ENCODE data around the gene MATR3. TPM values are rescaled to one million over a fixed set of nuclear protein-coding genes. Genes with fewer than 3 reads are reported as not detected.
"Not testable (repeated sequence)": the region's sequence is repeated elsewhere in the genome, so short reads cannot be mapped to it uniquely, and the experiment has no call there.

The MATR3 gene
- total RNA-seq, 1 donor from 2014 or later, result 232 TPM

DNA sequence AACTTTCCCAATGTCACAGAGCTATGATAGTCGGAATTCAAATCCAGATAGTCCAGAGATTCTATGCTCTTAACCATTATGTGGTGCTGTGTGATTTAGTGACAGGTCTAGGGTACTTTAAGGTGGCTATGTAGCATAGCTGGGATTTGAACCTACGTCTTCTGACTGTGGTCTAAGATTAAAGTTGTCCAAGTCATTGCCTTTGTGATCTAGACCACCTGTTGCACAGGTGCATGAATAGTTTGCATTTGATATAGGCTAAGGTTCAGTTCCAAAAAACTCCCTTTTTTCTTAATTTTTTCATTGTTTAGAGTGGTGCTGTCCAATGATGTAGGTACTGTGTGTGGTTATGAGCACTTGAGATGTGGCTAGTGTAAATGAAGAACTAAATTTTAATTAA, 50.6 kb downstream of the MATR3 start:
- no peak for DNase-seq (ENCODE audit: low spot score)
- Mint-ChIP-seq H3K4me3 (peak overlapping the region; percentile 39), H3K4me1 (ENCODE audit: low read depth) (peaks cover 45% of the 10 kb centered on the region), H3K27me3 (ENCODE audit: insufficient read depth) (no peaks in the 10 kb centered on the region), H3K9me3 (no peaks in the 10 kb centered on the region), H3K36me3 (ENCODE audit: low read depth) (peaks cover 20% of the 10 kb centered on the region), H3K27ac (peak overlapping the region; percentile 31)
- intact Hi-C loops (cut with micrococcal nuclease), result loop anchor here (5.0 kb wide), 2 partner anchors 702 to 763 kb away; no protein-coding TSS in a partner anchor

DNA sequence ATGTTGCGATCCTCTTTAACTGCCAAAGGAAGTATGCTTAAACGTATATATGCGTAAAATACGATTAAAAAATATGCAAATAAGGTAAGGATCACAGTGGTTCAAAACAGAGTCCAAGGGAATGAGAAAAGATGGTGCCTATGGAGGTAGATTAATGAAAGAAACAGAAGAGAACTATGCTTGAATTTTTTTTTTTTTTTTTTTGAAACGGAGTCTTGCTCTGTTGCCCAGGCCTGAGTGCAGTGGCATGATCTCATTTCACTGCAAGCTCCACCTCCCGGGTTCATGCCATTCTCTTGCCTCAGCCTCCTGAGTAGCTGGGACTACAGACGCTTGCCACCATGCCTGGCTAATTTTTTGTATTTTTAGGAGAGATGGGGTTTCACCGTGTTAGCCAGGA, 51.9 kb downstream of the MATR3 start:
- Mint-ChIP-seq H3K4me1 (ENCODE audit: low read depth) (peaks cover 42% of the 10 kb centered on the region), H3K36me3 (ENCODE audit: low read depth) (peaks cover 20% of the 10 kb centered on the region)
- H3K9me3 Mint-ChIP-seq; H3K4me3 Mint-ChIP-seq; H3K27ac Mint-ChIP-seq; DNase-seq (ENCODE audit: low spot score); intact Hi-C loops (cut with micrococcal nuclease); H3K27me3 Mint-ChIP-seq (ENCODE audit: insufficient read depth): not testable (repeated sequence)

DNA sequence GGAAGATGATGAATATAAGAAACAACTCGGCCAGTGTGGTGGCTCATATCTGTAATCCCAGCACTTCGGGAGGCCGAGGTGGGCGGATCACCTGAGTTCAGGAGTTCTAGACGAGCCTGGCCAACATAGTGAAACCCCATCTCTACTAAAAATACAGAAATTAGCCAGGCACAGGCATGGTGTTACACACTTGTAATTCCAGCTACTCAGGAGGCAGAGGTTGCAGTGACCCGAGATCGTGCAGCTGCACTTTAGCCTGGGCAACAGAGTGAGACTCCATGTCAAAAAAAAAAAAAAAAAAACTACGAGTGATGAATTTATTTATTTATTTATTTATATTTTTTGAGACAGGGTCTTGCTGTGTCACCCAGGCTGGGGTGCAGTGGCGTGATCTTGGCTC, 54.3 kb downstream of the MATR3 start:
- DNase-seq (ENCODE audit: low spot score); intact Hi-C loops (cut with micrococcal nuclease); H3K9me3 Mint-ChIP-seq; H3K4me3 Mint-ChIP-seq; H3K27ac Mint-ChIP-seq; H3K27me3 Mint-ChIP-seq (ENCODE audit: insufficient read depth): not testable (repeated sequence)
- H3K4me1 Mint-ChIP-seq (ENCODE audit: low read depth), result peaks cover 23% of the 10 kb centered on the region
- H3K36me3 Mint-ChIP-seq (ENCODE audit: low read depth), result peaks cover 21% of the 10 kb centered on the region

DNA sequence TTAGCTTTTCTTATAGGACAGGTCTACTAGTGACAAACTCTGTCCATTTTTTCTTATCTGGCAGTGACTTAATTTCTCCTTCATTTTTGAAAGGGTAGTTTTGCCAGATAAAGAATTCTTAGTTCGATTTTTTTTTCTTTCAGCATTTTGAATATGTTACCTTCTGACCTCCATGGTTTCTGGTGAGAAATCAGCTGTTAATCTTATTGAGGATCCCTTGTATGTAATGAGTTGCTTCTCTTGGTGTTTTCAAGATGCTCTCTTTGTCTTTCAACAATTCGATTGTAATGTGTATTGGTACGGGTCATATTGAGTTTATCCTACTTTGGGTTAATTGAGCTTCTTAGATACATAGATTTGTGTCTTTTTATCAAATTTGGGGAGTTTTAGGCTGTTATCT, 60.6 kb downstream of the MATR3 start:
- peaks cover 13% of the 10 kb centered on the region for H3K36me3 Mint-ChIP-seq (ENCODE audit: low read depth)
- no peak overlapping the region for H3K4me3 Mint-ChIP-seq
- H3K4me1 Mint-ChIP-seq (ENCODE audit: low read depth), result no peaks in the 10 kb centered on the region
- DNase-seq (ENCODE audit: low spot score), result no peak
- H3K9me3 Mint-ChIP-seq, result peaks cover 7% of the 10 kb centered on the region
- intact Hi-C loops (cut with micrococcal nuclease), result no loop called here
- no peaks in the 10 kb centered on the region for H3K27me3 Mint-ChIP-seq (ENCODE audit: insufficient read depth)
- no peak overlapping the region for H3K27ac Mint-ChIP-seq

DNA sequence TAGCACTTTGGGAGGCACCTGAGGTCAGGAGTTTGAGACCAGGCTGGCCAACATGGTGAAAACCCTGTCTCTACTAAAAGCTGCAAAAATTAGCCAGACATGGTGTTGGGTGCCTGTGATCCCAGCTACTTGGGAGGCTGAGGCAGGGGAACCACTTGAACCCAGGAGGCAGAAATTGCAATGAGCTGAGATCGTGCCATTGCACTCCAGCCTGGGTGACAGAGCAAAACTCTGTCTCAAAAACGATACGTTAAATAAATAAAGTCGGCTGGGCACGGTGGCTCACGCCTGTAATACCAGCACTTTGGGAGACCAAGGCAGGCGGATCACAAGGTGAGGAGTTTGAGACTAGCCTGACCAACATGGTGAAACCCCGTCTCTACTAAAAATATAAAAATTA, 62.4 kb downstream of the MATR3 start:
- H3K27ac Mint-ChIP-seq; DNase-seq (ENCODE audit: low spot score); H3K4me3 Mint-ChIP-seq; H3K9me3 Mint-ChIP-seq; intact Hi-C loops (cut with micrococcal nuclease); H3K4me1 Mint-ChIP-seq (ENCODE audit: low read depth); H3K27me3 Mint-ChIP-seq (ENCODE audit: insufficient read depth): not testable (repeated sequence)
- H3K36me3 Mint-ChIP-seq (ENCODE audit: low read depth), result peaks cover 13% of the 10 kb centered on the region

DNA sequence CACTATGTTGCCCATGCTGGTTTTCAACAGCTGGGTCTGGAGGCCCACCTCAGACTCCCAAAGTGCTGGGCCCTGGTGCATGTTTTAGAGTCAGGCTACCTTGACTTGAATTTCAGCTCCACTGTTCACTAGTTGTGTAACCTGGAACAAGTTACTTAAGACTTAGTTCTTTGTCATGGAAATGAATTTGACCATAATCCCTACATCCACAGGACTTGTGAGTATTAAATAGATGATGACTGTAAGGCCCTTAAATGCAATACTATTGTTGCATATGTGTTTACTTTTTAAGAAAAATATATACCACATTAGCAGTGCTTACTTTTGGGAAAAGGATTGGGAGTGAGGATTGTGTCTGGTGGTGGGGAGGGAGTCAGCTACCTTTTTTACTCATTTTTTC, 64.5 kb downstream of the MATR3 start:
- Mint-ChIP-seq H3K36me3 (ENCODE audit: low read depth) (peaks cover 11% of the 10 kb centered on the region), H3K9me3 (peaks cover 7% of the 10 kb centered on the region), H3K4me3 (no peak overlapping the region), H3K27me3 (ENCODE audit: insufficient read depth) (no peaks in the 10 kb centered on the region), H3K27ac (no peak overlapping the region), H3K4me1 (ENCODE audit: low read depth) (no peaks in the 10 kb centered on the region)
- no peak for DNase-seq (ENCODE audit: low spot score)
- intact Hi-C loops (cut with micrococcal nuclease), result no loop called here

DNA sequence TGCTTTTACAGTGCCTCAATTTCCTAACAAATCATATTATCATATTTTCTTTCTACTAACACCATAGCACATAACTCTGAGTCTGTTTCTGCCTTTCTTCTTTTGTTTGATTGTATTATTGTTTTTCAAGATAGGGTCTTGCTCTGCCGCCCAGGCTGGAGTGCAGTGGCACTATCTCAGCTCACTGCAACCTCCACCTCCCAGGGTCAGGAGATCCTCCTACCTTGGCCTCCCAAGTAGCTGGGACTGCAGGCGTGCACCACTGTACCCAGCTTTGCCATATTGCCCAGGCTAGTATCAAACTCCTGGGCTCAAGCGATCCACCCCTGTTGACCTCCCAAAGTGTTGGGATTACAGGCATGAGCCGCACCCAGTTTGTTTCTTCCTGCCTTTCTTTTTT, 66.8 kb downstream of the MATR3 start:
- H3K9me3 Mint-ChIP-seq, result no peaks in the 10 kb centered on the region
- no peaks in the 10 kb centered on the region for H3K4me1 Mint-ChIP-seq (ENCODE audit: low read depth)
- no peaks in the 10 kb centered on the region for H3K27me3 Mint-ChIP-seq (ENCODE audit: insufficient read depth)
- intact Hi-C loops (cut with micrococcal nuclease), result no loop called here
- H3K27ac Mint-ChIP-seq, result no peak overlapping the region
- DNase-seq (ENCODE audit: low spot score), result no peak
- H3K4me3 Mint-ChIP-seq, result no peak overlapping the region
- H3K36me3 Mint-ChIP-seq (ENCODE audit: low read depth), result peaks cover 18% of the 10 kb centered on the region

DNA sequence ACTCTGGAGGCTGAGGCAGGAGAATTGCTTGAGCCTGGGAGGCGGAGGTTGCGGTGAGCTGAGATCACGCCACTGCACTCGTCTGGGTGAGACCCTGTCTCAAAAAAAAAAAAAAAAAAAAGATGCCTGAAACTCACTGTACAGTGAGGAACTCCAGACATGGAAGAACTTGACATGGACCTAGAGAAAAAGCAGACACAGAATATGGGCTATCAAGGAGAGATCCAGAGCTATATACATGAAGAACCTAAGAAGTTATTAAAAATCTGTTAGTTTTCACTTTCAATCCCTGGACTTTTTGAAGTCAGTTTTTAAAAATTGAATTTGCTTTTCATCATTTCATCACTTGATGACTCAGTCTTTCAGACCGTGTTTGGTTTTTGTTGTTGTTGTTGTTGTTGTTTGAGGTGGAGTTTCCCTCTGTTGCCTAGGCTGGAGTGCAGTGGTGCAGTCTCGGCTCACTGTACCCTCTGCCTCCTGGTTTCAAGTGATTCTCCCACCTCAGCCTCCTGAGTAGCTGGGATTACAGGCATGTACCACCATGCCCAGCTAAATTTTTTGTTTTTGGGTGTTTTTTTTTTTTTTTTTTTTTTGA, 68.4 kb downstream of the MATR3 start:
- Mint-ChIP-seq H3K9me3 (no peaks in the 10 kb centered on the region), H3K27me3 (ENCODE audit: insufficient read depth) (no peaks in the 10 kb centered on the region), H3K36me3 (ENCODE audit: low read depth) (peaks cover 29% of the 10 kb centered on the region), H3K4me1 (ENCODE audit: low read depth) (no peaks in the 10 kb centered on the region), H3K4me3 (no peak overlapping the region), H3K27ac (peak overlapping the region; percentile 55)
- intact Hi-C loops (cut with micrococcal nuclease), result no loop called here
- no peak for DNase-seq (ENCODE audit: low spot score)

DNA sequence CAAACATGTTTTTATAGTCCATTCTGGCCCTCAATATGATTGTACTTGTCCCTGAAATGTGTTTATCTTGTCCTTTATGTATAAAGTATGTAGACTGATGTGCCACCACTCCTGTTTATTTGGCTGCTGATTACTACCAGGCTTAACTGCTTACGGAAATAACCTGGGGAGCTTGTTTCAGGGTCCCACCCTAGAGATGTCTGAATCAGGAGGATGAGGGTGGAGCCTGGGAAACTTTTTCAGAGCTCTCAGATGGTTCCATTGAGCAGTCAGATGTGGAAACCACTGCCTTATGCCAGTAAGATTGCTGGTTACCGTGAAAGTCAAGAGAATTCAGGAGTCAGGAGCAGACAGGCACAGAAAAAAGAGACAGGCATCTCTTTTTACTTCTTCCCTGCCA, 70.4 kb downstream of the MATR3 start:
- Mint-ChIP-seq H3K4me3 (no peak overlapping the region), H3K4me1 (ENCODE audit: low read depth) (no peaks in the 10 kb centered on the region), H3K27ac (peak overlapping the region; percentile 50), H3K27me3 (ENCODE audit: insufficient read depth) (no peaks in the 10 kb centered on the region), H3K9me3 (no peaks in the 10 kb centered on the region), H3K36me3 (ENCODE audit: low read depth) (peaks cover 34% of the 10 kb centered on the region)
- DNase-seq (ENCODE audit: low spot score), result no peak
- intact Hi-C loops (cut with micrococcal nuclease), result no loop called here

DNA sequence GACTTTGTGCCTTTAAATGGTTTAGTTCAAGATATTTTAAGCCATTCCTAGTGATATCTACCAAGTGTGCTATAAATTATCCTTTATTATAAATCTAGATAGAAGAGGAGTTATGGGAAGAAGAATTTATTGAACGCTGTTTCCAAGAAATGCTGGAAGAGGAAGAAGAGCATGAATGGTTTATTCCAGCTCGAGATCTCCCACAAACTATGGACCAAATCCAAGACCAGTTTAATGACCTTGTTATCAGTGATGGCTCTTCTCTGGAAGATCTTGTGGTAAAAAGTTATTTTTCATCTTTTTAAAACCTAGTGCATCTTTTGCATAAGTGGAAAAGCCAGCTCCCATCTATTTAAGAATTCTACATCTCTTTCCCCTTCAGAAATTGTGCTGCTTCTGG, 70.9 kb downstream of the MATR3 start:
- intact Hi-C loops (cut with micrococcal nuclease), result no loop called here
- H3K27me3 Mint-ChIP-seq (ENCODE audit: insufficient read depth), result no peaks in the 10 kb centered on the region
- no peak overlapping the region for H3K27ac Mint-ChIP-seq
- H3K9me3 Mint-ChIP-seq, result no peaks in the 10 kb centered on the region
- no peaks in the 10 kb centered on the region for H3K4me1 Mint-ChIP-seq (ENCODE audit: low read depth)
- DNase-seq (ENCODE audit: low spot score), result no peak
- H3K4me3 Mint-ChIP-seq, result no peak overlapping the region
- peaks cover 34% of the 10 kb centered on the region for H3K36me3 Mint-ChIP-seq (ENCODE audit: low read depth)

DNA sequence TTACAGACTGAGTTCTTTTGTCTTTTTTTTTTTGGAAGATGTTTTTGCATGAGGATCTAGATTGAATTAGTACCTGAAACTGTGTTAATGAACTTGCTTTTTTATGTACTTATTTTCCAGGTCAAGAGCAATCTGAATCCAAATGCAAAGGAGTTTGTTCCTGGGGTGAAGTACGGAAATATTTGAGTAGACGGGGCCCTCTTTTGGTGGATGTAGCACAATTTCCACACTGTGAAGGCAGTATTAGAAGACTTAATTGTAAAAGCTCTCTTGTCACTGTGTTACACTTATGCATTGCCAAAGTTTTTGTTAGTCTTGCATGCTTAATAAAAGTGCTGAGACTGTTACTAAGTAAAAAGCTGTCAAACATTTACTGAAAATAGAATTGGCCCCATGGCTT, 75.1 kb downstream of the MATR3 start:
- Mint-ChIP-seq H3K36me3 (ENCODE audit: low read depth) (peaks cover 47% of the 10 kb centered on the region), H3K27me3 (ENCODE audit: insufficient read depth) (no peaks in the 10 kb centered on the region), H3K27ac (no peak overlapping the region), H3K9me3 (no peaks in the 10 kb centered on the region), H3K4me3 (no peak overlapping the region), H3K4me1 (ENCODE audit: low read depth) (peaks cover 16% of the 10 kb centered on the region)
- DNase-seq (ENCODE audit: low spot score), result no peak
- intact Hi-C loops (cut with micrococcal nuclease), result no loop called here

DNA sequence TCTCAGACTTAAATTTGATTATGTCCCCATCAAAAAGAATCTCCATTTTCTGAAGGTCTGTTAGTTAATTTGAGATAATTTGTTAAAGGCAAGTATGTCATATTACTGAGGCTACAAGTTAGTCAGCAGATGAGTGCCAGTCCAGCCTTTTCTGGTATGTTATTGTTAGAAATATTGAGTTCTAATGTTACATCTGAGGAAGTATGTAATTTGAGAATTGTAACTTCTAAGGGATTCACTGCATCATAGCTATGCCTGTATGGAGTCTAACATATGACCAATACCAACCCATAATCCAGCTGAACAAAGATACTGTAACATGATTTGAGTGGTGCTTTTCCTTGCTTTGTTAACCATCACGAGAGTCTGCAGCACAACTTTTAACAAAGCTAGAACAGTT, 75.6 kb downstream of the MATR3 start:
- peaks cover 41% of the 10 kb centered on the region for H3K36me3 Mint-ChIP-seq (ENCODE audit: low read depth)
- H3K9me3 Mint-ChIP-seq, result no peaks in the 10 kb centered on the region
- no peak overlapping the region for H3K4me3 Mint-ChIP-seq
- no peak for DNase-seq (ENCODE audit: low spot score)
- intact Hi-C loops (cut with micrococcal nuclease), result no loop called here
- no peaks in the 10 kb centered on the region for H3K27me3 Mint-ChIP-seq (ENCODE audit: insufficient read depth)
- no peak overlapping the region for H3K27ac Mint-ChIP-seq
- peaks cover 16% of the 10 kb centered on the region for H3K4me1 Mint-ChIP-seq (ENCODE audit: low read depth)

DNA sequence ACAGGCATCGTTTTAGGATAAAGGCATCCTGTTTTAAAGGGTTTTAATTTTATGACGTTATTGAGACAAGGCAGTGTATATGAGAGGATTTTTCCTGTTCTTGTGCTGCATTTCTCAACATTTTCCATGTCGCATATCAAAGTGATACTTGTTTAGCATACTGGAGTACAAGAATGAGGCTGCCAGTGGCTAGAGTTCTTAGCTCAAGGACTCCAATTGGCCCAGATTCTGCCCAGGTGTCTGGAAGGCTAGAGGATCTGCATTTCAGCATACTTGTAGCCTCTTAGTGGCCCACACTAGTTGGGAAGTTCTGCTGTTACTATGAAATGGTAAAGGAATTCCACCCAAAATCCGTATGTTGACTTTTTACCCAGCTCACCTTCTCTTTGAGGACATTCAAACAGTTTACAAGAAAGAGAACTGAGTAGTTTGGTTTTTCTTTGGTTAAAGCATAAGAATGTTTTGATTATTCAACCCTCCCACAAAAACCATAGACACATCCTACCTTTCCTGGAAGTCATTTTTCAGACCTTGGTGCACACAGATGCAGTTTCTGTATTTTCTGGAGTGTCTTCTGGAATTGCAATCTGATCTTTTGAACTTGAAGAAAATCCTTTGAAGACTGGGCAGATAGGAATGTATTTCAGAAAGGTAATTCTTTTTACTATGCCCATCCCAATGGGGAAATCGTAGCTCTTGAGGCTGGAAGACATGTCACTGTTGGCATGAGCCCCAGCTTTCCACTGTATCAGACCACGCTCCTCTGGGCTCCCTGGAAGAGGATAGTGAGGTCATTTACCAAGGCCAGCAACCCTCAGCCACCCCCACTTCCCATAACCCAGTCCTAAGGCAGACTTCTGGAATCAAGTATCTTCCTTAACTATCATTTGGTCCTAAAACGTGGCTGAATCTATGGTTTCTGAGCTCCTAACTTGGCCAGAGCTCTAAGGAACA, 78.2 kb downstream of the MATR3 start:
- Mint-ChIP-seq H3K4me3 (peak overlapping the region; percentile 16), H3K9me3 (no peaks in the 10 kb centered on the region), H3K36me3 (ENCODE audit: low read depth) (peaks cover 26% of the 10 kb centered on the region), H3K4me1 (ENCODE audit: low read depth) (peaks cover 16% of the 10 kb centered on the region), H3K27ac (peak overlapping the region; percentile 53), H3K27me3 (ENCODE audit: insufficient read depth) (no peaks in the 10 kb centered on the region)
- DNase-seq (ENCODE audit: low spot score), result no peak
- intact Hi-C loops (cut with micrococcal nuclease), result loop anchor here (2.0 to 10.0 kb wide), 3 partner anchors 13 to 547 kb away; no protein-coding TSS in a partner anchor
